Neural cell (in vitro differentiated cells): ENCODE measurements around the gene SRP14.

Experiments
- CTCF ChIP-seq: fragments of 450-650 bp; IDR thresholded peaks from 2 replicates; pipeline ENCODE4 v1.5.1; 2014; ENCODE audit warnings: antibody characterized with exemption, mild to moderate bottlenecking, moderate library complexity; ENCODE audit not compliant: poor library complexity, severe bottlenecking
- EP300 ChIP-seq: fragments of 450-650 bp; conservative IDR thresholded peaks from 2 replicates; pipeline ENCODE4 v1.6.1; 2014; ENCODE audit warnings: antibody characterized with exemption, mild to moderate bottlenecking, moderate library complexity; ENCODE audit not compliant: poor library complexity, severe bottlenecking
- EZH2 ChIP-seq: fragments of 200-600, 300-800 bp; shearing (Covaris generic), sonication (generic); IDR thresholded peaks from 2 replicates; pipeline ENCODE4 v1.6.1; 2014; ENCODE audit warnings: antibody characterized with exemption, low read length, borderline replicate concordance, mild to moderate bottlenecking; ENCODE audit not compliant: insufficient read depth, poor library complexity, severe bottlenecking
- POLR2AphosphoS5 ChIP-seq: IDR thresholded peaks from 2 replicates; pipeline ENCODE4 v1.6.1; 2012
- RAD21 ChIP-seq: fragments of 450-650 bp; conservative IDR thresholded peaks from 2 replicates; pipeline ENCODE4 v1.6.1; 2014; ENCODE audit warnings: antibody characterized with exemption, mild to moderate bottlenecking, moderate library complexity

GRCh38 chr15:40048211-40048792 is 9.3 kb upstream of the SRP14 start:
- TF ChIP-seq RAD21 = no peak
- no peak for TF ChIP-seq CTCF
- TF ChIP-seq EZH2 = no peak
- no peak for TF ChIP-seq POLR2AphosphoS5
- TF ChIP-seq EP300 = no peak
